GM21717 (cell line): ENCODE data around the gene APOBR.
"Not testable (repeated sequence)": the region's sequence is repeated elsewhere in the genome, so short reads cannot be mapped to it uniquely, and the experiment has no call there.

Source experiments
- ATAC-seq: cut with Tn5 transposase; IDR thresholded peaks from one replicate; pipeline ENCODE4 v1.9.1; 2021; ENCODE audit warnings: mild to moderate bottlenecking, moderate library complexity; ENCODE audit not compliant: unreplicated experiment

Gene APOBR

GRCh38 chr16:28526201-28527099 is 32.0 kb downstream of the APOBR start:
- ATAC-seq: no peak

GRCh38 chr16:28527100-28527785 is 32.8 kb downstream of the APOBR start:
- ATAC-seq: not testable (repeated sequence)

- ATAC-seq: no peak
Observed at GRCh38 chr16:28527985-28528384, 33.5 kb downstream of the APOBR start.

- ATAC-seq: no peak
Observed at GRCh38 chr16:28528463-28528867, 34.0 kb downstream of the APOBR start.

GRCh38 chr16:28529124-28529523 is 34.7 kb downstream of the APOBR start:
- ATAC-seq: no peak

GRCh38 chr16:28531777-28532744 is 37.6 kb downstream of the APOBR start:
- no peak for ATAC-seq

GRCh38 chr16:28532940-28533647 is 38.7 kb downstream of the APOBR start:
- no peak for ATAC-seq

GRCh38 chr16:28534542-28535373 is 40.3 kb downstream of the APOBR start:
- ATAC-seq: no peak

GRCh38 chr16:28537076-28537475 is 42.6 kb downstream of the APOBR start:
- ATAC-seq: no peak

GRCh38 chr16:28537964-28538732 is 43.7 kb downstream of the APOBR start:
- ATAC-seq: no peak

- ATAC-seq: no peak
Observed at GRCh38 chr16:28538733-28539596, 44.5 kb downstream of the APOBR start, which contains the start of gene NUPR1. NUPR1 (minus strand) TSS chr16:28538974; CDS start chr16:28538907, 67 bp downstream.

- no peak for ATAC-seq
Observed at GRCh38 chr16:28540346-28540745, 45.9 kb downstream of the APOBR start.

GRCh38 chr16:28542646-28543045 is 48.2 kb downstream of the APOBR start:
- ATAC-seq: no peak

GRCh38 chr16:28543072-28543471 is 48.6 kb downstream of the APOBR start:
- no peak for ATAC-seq

GRCh38 chr16:28544998-28545397 is 50.6 kb downstream of the APOBR start:
- ATAC-seq: no peak

GRCh38 chr16:28545964-28546363 is 51.5 kb downstream of the APOBR start:
- not testable (repeated sequence) for ATAC-seq

GRCh38 chr16:28546626-28547025 is 52.2 kb downstream of the APOBR start:
- ATAC-seq: no peak
